K562 (cell line): ENCODE data around the gene NISCH. TPM values are rescaled to one million over a fixed set of nuclear protein-coding genes. Genes with fewer than 3 reads are reported as not detected.

Experiments used
- ARID2 ChIP-seq: fragments of 450-650 bp; IDR thresholded peaks from 2 replicates; pipeline ENCODE4 v1.6.1; 2017; ENCODE audit warnings: antibody characterized with exemption, mild to moderate bottlenecking
- CXXC5 ChIP-seq: fragments of 250-450 bp; sonication (Bioruptor Pico); IDR thresholded peaks from 2 replicates; pipeline ENCODE4 v1.8.0; 2022; ENCODE audit warnings: inconsistent platforms, mild to moderate bottlenecking, moderate library complexity
- KLF16 ChIP-seq: IDR thresholded peaks from 2 replicates; pipeline ENCODE4 v1.6.1; 2016; ENCODE audit warnings: antibody characterized with exemption
- MYC ChIP-seq, 2 experiments: fragments of 250-450 bp in 1 of 2; sonication (Bioruptor Pico) in 1 of 2; IDR thresholded peaks; 2 replicates each; pipeline versions ENCODE4 v1.5.1 to v1.6.1; 2012 to 2021; ENCODE audit warnings: low read depth in 2 of 2, borderline replicate concordance in 1 of 2, improper control_type of control experiment in 1 of 2, low read length in 1 of 2, mild to moderate bottlenecking in 1 of 2, moderate library complexity in 1 of 2
- NR4A1 ChIP-seq, 2 experiments: fragments of 250-450 bp in 1 of 2; fragments of 450-650 bp in 1 of 2; sonication (Bioruptor Pico) in 1 of 2; IDR thresholded peaks; 2 replicates each; pipeline versions ENCODE4 v1.4.0 to v1.6.1; 2016 to 2020; ENCODE audit warnings: mild to moderate bottlenecking in 2 of 2, missing compliant biosample characterization in 1 of 2, missing genetic modification characterization in 1 of 2, moderate library complexity in 1 of 2
- OTX1 ChIP-seq: fragments of 450-650 bp; formaldehyde crosslinking; IDR thresholded peaks from 2 replicates; pipeline ENCODE4 v1.4.0; 2022; ENCODE audit warnings: mild to moderate bottlenecking
- RBM14 ChIP-seq: fragments of 200-400 bp; formaldehyde crosslinking; IDR thresholded peaks from 2 replicates; pipeline ENCODE4 v1.6.1; 2018; ENCODE audit warnings: low read depth, mild to moderate bottlenecking, low read length, moderate library complexity, borderline replicate concordance; ENCODE audit not compliant: insufficient read depth
- SRSF1 ChIP-seq: fragments of 200-400 bp; formaldehyde crosslinking; IDR thresholded peaks from 2 replicates; pipeline ENCODE4 v1.6.1; 2017; ENCODE audit warnings: mild to moderate bottlenecking, low read depth, low read length, moderate library complexity
- TAF9B ChIP-seq: fragments of 450-650 bp; IDR thresholded peaks from 2 replicates; pipeline ENCODE4 v1.6.1; 2018; ENCODE audit warnings: mild to moderate bottlenecking; ENCODE audit not compliant: partially characterized antibody
- XRCC4 ChIP-seq: IDR thresholded peaks from one replicate; pipeline ENCODE4 v1.6.1; 2011; ENCODE audit not compliant: insufficient read depth, insufficient read length; ENCODE audit errors: extremely low read depth
- ZNF384 ChIP-seq: IDR thresholded peaks from 2 replicates; pipeline ENCODE4 v1.6.1; 2012; ENCODE audit warnings: low read depth, low read length, improper control_type of control experiment
- polyA plus RNA-seq, 8 experiments: library from polyadenylated mRNA; depleted of rRNA in 4 of 8; stranded (reverse) in 5 of 8; unstranded in 3 of 8; fragments of >200 nt; fragmentation: Nextera tagmentation in 2 of 8; fragmentation: Illumina TruSeq in 1 of 8; extraction: Ambion mirVana in 2 of 8; extraction: Trizol in 1 of 8; gene quantifications; 2 replicates each; pipeline versions ENCODE4 v1.2.1 to v1.2.3, GENCODE V29; 2011 to 2014; ENCODE audit warnings: inconsistent platforms in 1 of 8, missing spikeins in 1 of 8
- total RNA-seq, 7 experiments: library from RNA; depleted of rRNA in 6 of 7; stranded (reverse); fragments of >200 nt in 6 of 7; fragmentation: Illumina TruSeq in 2 of 7; extraction: Trizol in 2 of 7; gene quantifications; 2 replicates each; pipeline versions ENCODE4 v1.2.1 to v1.2.3, GENCODE V29; 2011 to 2021; ENCODE audit warnings: low replicate concordance in 1 of 7
- TF ChIP-seq, protein P1 (sequence below): fragments of 200-800 bp; sonication (Bioruptor generic); IDR thresholded peaks from 2 replicates; pipeline ENCODE4 v1.6.1; 2017; ENCODE audit warnings: missing genetic modification characterization, missing compliant biosample characterization
- TF ChIP-seq, protein P2 (sequence below): fragments of 250-450 bp; sonication (Bioruptor Pico); IDR thresholded peaks from 2 replicates; pipeline ENCODE4 v1.8.0; 2021; ENCODE audit warnings: moderate library complexity, mild to moderate bottlenecking, inconsistent platforms
- TF ChIP-seq, protein P3 (sequence below): fragments of 450-650 bp; IDR thresholded peaks from 2 replicates; pipeline ENCODE4 v1.6.1; 2016; ENCODE audit warnings: low read depth

The NISCH gene
- total and polyA plus RNA-seq, 9 of the 15 experiments (the other 6 are each of a cell fraction or from before 2014, with no cell fraction given) = 0.44 to 43.5 (median 23.4) TPM

DNA sequence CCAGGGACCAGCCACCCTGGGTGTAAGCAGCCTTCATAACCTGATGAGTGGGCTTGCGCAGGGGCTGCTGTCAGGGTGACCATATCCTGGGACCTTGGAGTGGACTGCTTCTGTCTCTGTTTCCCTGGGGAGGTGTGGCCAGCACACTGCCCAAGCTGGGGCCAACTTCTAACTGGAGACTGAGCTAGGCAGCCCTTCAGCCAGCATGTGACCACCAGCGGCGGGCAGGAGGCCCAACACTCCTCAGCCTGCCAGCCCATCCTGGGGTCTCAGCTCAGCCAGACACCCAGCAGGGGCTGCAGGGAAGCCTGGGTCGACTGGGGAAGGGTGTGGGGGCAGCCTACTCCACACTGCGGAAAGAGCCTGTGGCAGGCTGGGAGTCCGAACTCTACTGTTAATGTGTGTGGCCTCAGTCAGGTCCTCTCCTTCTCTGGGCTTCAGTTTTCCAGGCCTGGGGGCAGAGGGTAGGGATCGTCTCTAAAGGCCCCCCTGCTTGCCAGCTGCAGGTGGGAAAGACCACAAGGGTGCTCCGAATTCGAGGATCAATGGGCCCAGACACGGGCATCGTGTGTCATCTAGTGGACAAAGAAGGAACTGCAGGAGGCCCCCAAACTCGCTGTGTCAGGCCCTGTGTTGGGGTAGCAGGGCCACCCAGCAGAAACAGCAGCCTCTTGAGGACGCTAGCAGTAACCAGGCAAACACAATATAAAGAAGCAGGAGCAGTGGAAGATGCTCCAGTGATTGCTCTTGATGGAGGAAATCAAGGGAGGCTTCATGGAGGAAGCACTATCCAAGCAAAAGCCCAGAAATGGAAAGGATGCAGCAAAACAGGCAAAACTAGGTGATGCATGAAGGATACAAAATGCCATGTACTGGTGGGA lies 8.5 kb upstream of the NISCH start (continued):
- TF ChIP-seq KLF16 (peak; percentile 59), NR4A1 (CRISPR knock-in tag; IDR thresholded peaks at IDR 0.05) (no peak), NR4A1 (tag; IDR thresholded peaks at IDR 0.05) (no peak), ZNF384 (no peak), SRSF1 (no peak), XRCC4 (no peak), MYC (IDR thresholded peaks at IDR 0.05; ENCODE audit: low read depth, low read length) (no peak), MYC (CRISPR knock-in tag; IDR thresholded peaks at IDR 0.05; ENCODE audit: borderline replicate concordance, low read depth) (no peak), CXXC5 (CRISPR knock-in tag) (no peak), TAF9B (no peak), OTX1 (CRISPR knock-in tag) (no peak), RBM14 (no peak), ARID2 (0 out of 2 replicates have a peak, but pooled peaks have one; percentile 13)
- TF ChIP-seq, protein P1, sequence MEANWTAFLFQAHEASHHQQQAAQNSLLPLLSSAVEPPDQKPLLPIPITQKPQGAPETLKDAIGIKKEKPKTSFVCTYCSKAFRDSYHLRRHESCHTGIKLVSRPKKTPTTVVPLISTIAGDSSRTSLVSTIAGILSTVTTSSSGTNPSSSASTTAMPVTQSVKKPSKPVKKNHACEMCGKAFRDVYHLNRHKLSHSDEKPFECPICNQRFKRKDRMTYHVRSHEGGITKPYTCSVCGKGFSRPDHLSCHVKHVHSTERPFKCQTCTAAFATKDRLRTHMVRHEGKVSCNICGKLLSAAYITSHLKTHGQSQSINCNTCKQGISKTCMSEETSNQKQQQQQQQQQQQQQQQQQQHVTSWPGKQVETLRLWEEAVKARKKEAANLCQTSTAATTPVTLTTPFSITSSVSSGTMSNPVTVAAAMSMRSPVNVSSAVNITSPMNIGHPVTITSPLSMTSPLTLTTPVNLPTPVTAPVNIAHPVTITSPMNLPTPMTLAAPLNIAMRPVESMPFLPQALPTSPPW (CRISPR knock-in tag) = peak; percentile 38; the same call in 1 of the 2 replicates
- TF ChIP-seq, protein P2, sequence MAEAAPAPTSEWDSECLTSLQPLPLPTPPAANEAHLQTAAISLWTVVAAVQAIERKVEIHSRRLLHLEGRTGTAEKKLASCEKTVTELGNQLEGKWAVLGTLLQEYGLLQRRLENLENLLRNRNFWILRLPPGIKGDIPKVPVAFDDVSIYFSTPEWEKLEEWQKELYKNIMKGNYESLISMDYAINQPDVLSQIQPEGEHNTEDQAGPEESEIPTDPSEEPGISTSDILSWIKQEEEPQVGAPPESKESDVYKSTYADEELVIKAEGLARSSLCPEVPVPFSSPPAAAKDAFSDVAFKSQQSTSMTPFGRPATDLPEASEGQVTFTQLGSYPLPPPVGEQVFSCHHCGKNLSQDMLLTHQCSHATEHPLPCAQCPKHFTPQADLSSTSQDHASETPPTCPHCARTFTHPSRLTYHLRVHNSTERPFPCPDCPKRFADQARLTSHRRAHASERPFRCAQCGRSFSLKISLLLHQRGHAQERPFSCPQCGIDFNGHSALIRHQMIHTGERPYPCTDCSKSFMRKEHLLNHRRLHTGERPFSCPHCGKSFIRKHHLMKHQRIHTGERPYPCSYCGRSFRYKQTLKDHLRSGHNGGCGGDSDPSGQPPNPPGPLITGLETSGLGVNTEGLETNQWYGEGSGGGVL (CRISPR knock-in tag) = no peak
- TF ChIP-seq, protein P3, sequence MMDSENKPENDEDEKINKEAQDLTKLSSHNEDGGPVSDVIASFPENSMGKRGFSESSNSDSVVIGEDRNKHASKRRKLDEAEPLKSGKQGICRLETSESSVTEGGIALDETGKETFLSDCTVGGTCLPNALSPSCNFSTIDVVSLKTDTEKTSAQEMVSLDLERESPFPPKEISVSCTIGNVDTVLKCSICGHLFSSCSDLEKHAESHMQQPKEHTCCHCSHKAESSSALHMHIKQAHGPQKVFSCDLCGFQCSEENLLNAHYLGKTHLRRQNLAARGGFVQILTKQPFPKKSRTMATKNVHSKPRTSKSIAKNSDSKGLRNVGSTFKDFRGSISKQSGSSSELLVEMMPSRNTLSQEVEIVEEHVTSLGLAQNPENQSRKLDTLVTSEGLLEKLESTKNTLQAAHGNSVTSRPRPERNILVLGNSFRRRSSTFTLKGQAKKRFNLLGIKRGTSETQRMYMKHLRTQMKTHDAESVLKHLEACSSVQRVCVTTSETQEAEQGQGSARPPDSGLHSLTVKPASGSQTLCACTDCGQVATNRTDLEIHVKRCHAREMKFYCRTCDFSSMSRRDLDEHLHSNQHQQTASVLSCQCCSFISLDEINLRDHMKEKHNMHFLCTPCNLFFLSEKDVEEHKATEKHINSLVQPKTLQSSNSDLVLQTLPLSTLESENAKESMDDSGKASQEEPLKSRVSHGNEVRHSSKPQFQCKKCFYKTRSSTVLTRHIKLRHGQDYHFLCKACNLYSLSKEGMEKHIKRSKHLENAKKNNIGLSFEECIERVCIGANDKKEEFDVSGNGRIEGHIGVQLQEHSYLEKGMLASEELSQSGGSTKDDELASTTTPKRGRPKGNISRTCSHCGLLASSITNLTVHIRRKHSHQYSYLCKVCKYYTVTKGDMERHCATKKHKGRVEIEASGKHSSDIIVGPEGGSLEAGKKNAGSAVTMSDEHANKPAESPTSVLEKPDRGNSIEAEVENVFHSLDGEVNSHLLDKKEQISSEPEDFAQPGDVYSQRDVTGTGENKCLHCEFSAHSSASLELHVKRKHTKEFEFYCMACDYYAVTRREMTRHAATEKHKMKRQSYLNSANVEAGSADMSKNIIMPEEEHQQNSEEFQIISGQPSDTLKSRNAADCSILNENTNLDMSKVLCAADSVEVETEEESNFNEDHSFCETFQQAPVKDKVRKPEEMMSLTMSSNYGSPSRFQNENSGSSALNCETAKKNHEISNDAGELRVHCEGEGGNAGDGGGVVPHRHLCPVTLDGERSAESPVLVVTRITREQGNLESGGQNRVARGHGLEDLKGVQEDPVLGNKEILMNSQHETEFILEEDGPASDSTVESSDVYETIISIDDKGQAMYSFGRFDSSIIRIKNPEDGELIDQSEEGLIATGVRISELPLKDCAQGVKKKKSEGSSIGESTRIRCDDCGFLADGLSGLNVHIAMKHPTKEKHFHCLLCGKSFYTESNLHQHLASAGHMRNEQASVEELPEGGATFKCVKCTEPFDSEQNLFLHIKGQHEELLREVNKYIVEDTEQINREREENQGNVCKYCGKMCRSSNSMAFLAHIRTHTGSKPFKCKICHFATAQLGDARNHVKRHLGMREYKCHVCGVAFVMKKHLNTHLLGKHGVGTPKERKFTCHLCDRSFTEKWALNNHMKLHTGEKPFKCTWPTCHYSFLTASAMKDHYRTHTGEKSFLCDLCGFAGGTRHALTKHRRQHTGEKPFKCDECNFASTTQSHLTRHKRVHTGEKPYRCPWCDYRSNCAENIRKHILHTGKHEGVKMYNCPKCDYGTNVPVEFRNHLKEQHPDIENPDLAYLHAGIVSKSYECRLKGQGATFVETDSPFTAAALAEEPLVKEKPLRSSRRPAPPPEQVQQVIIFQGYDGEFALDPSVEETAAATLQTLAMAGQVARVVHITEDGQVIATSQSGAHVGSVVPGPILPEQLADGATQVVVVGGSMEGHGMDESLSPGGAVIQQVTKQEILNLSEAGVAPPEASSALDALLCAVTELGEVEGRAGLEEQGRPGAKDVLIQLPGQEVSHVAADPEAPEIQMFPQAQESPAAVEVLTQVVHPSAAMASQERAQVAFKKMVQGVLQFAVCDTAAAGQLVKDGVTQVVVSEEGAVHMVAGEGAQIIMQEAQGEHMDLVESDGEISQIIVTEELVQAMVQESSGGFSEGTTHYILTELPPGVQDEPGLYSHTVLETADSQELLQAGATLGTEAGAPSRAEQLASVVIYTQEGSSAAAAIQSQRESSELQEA = no peak
